ENCODE data around the gene ANKRD35.
"Not testable (repeated sequence)": the region's sequence is repeated elsewhere in the genome, so short reads cannot be mapped to it uniquely, and the experiment has no call there.

The ANKRD35 gene

DNA sequence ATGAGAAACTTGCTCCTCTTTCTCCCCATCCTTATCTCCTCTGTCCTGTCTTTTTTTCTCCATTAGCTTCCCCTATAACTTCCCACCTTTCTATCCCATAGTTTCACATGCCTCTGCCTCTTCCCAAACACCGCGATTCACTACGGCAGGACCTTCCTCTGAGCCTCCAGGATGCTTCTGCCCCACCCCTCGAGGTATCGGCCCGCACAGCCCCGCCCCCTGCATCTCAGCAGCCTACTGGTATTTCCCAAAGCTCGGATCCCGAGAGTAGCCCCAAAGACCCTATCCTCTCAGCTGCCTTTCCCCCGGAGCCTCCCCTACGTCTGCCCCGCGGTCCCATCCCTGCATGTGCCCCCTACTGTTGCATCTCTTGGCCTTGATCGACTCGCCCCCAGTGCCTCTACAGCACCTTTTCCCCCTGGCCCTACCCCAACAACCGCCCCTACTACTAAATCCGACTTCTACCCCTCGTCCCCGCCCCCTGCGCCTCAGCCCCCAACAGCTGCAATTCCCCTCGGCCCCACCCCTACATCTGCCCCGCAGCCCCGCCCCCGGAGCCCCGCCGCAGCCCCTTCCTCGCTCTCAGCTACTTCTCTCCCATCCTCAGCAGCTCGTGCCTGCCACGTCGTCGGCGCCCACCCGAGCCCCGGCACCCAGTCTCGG, 27.3 kb downstream of the ANKRD35 start:
- DNase-seq (ENCODE audit: low spot score) (no peak), FAIRE-seq (no peak)

GRCh38 chr1:145857170-145857569, 28.5 kb downstream of the ANKRD35 start:
- DNase-seq (ENCODE audit: low spot score), result no peak
- no peak for FAIRE-seq

DNA sequence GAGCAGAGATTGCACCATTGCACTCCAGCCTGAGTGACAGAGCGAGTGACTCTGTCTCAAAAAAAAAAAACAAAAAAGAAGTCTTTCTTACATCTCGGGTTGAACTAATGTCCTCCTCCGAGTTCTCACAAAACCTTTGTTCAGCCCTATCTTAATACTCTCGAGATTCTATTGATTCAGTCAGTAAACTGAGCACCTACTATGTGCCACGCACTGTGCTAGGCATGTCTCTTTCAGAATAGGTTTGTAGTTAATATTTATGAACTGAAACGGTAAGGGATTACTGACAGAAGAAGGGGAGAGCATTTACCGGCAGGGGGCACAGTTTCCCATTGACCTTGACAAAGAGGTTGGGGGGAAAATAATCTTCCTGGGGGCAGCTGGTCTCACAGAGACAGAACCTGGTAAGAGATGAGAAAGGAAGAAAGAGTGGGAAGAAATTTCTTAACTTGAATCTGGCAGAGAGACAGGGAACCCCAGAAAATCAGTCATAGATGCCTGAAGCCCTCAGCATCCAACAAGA, 30.2 kb downstream of the ANKRD35 start:
- FAIRE-seq, result no peak
- DNase-seq (ENCODE audit: low spot score), result no peak

DNA sequence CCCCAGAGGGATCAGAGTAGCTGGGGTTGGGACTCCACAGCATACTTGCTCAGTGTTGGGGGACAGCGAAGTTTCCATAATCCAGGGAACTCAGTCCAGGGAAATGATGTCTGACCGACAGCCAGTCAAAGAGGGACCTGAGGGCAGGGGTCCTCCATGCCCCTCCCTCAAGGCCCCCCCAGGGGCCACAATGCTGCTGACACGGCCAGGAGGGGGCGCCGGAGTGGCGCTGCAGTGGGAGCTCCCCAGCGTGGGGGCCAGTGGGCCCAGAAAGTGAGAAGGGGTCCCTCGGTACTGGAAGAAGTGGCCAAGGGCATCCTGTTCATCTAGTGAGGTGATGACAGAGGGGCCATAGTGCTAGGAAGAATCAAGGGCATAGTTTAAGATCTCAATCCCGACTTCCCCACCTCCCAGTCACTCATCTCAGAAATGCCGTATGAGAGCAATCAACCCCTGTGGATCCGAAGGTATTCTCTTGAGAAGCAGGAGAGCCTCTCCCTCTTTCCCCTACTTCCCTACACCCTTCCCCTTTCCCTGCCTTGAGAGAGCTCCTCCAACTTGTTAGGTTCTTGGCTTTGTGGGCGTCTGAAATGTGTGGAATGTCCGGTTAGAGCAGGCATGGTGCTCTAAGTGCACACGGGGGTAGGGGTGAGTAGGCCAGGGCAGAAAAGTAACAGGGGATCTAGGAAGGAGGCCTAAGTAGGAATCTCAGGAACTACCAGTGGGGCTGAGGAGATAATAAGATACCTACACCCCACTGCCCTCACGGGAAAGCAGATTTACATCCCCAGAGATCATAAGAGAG, 36.1 kb downstream of the ANKRD35 start:
- FAIRE-seq (no peak), DNase-seq (ENCODE audit: low spot score) (peak; percentile 13)

DNA sequence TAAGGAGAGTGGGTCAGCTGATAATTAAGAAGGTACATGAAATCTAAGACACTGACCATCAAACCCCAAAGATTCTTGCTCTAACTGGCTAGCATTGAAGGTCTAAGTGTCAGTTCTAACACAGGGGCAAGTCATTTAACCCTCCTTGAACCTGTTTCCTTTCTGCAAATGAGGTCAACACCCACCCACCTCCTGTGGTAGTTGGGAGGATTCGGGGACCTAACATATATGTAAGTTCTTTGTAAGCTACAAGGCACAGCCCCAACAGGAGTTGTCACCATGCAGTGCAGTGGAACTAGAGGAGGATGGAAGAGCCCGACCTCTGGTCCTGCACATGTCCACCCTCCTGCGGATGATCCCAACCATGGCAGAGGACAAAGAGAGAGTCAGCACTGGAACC, 37.8 kb downstream of the ANKRD35 start:
- no peak for DNase-seq (ENCODE audit: low spot score)
- no peak for FAIRE-seq

- FAIRE-seq (no peak), DNase-seq (ENCODE audit: low spot score) (no peak)
Observed at GRCh38 chr1:145846201-145846612, 39.5 kb downstream of the ANKRD35 start.

DNA sequence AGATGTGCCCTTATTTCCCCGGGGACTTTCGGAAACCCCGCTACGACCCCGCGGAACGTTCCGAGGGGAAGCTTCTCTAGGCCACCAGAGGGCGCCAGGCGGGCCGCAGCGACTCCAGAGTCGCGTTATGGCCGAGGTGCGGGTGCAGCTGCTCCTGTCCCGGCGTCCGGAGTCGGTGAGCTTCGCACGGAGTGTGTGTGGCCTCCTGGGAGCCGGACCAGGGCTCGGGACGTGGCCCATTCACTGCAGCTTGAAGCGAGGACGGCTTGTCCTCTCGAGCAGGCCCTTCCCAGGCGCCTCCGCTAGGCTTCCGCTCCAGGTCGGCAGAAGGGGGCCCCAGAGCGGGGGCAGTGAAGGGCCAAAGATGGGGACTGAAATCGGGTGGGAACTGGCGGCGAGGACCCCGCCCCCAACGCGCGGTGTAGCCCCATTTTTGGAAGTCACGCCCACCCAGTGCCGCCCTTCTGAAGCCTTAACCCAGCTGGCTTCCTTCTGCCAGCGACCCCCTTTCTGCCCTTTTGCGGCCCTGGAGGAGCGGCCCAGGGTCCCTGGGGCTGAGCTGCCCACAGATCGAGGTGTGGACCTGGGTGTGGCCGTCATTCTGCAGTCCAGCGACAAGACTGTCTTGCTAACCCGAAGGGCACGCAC, 40.0 kb downstream of the ANKRD35 start, which contains the start of gene NUDT17:
NUDT17 (plus strand) TSS at position 117 of the 648 bp plus-strand sequence; CDS start at position 128, 11 bp downstream.
- FAIRE-seq (no peak), DNase-seq (ENCODE audit: low spot score) (peak; percentile 31)

GRCh38 chr1:145845144-145845513, 40.5 kb downstream of the ANKRD35 start:
- FAIRE-seq, result no peak
- DNase-seq (ENCODE audit: low spot score), result no peak

GRCh38 chr1:145843031-145843430, 42.6 kb downstream of the ANKRD35 start:
- FAIRE-seq (no peak), DNase-seq (ENCODE audit: low spot score) (no peak)

GRCh38 chr1:145837656-145838055, 48.0 kb downstream of the ANKRD35 start:
- DNase-seq (ENCODE audit: low spot score), result peak; percentile 12

GRCh38 chr1:145830810-145831209, 54.9 kb downstream of the ANKRD35 start:
- not testable (repeated sequence) for FAIRE-seq

More at GRCh38 chr1:145837656-145838055, 48.0 kb downstream of the ANKRD35 start:
- no peak for FAIRE-seq

GRCh38 chr1:145828367-145829026, 57.2 kb downstream of the ANKRD35 start:
- no peak for DNase-seq (ENCODE audit: low spot score)
- no peak for FAIRE-seq

More at GRCh38 chr1:145830810-145831209, 54.9 kb downstream of the ANKRD35 start:
- DNase-seq (ENCODE audit: low spot score), result not testable (repeated sequence)

DNA sequence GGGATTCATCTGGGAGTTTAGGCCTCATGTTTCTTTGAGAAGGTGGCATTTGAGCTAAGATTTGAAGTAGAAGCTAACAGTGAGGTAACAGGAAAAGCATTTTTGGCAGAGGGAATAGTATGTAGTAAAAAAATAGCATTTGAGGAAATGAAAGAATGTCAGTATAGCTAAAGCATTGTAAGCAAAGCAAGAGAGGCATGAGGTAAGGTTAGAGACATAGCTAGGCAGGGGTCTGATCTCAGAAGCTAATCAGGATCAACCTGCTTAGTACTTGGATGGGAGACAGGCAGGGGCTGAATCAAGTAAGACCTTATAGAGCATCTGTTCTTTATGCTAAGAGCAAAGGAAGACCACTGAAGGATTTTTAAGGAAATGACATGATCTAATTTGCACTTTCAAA, 57.7 kb downstream of the ANKRD35 start:
- DNase-seq (ENCODE audit: low spot score), result no peak
- no peak for FAIRE-seq

- DNase-seq (ENCODE audit: low spot score) (no peak), FAIRE-seq (no peak)
Observed at GRCh38 chr1:145826030-145826429, 59.6 kb downstream of the ANKRD35 start.

- FAIRE-seq (no peak), DNase-seq (ENCODE audit: low spot score) (peak; percentile 11)
Observed at GRCh38 chr1:145824499-145824842, 61.2 kb downstream of the ANKRD35 start.

DNA sequence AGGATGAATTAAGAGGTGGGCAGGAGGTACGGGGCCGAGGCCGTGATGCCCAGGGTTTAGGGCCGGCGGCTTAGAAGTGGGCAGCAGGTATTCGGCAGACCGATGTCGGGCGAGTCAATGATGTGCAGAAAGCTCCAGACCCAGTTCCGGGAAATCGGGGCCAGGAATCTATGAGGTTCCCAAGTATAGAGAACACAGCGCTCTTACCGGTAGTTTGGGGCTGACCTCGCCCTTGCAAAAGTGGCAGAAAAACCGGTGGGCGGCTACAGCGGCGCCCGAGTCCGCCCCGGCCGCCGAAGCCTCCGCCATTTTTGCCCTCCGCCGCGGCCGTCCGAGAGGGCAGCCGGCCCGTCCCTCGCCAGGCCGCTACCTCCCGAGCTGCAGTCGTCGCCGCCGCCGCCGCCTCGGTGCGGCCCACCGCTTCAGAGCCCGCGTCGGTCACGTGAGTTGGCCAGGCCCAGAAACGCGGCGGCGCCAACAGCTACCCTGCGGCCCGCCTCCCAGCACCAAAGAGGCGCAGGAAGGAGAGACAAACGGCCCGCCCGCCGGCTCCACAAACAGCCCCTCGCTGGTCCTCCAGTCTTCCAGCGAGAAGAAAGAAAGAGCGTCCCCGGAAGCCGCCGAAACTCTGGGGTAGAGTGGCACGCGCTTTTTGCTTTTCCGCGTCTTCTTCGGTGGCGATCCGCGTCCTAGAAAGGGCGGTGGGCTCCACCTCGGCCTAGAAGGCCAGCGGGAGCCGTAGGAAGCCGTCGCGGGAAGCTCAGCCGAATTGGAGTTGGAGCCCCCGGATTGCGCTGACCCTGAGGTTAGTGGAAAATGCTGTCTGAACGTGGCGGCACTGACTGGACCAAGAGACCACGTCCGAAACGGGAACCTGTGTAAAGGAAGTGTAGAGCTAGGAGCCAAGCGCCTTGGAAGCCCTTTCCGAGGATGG, 61.8 kb downstream of the ANKRD35 start, which contains the start of the genes POLR3C and RNF115:
POLR3C (plus strand) TSS at position 636 of the 934 bp plus-strand sequence. CDS start 1,577 bp downstream, outside the sequence.
RNF115 (minus strand) TSS at position 531 of the 934 bp plus-strand sequence; CDS start at position 309, 222 bp downstream.
- FAIRE-seq (no peak), DNase-seq (ENCODE audit: low spot score) (peak; percentile 83)

DNA sequence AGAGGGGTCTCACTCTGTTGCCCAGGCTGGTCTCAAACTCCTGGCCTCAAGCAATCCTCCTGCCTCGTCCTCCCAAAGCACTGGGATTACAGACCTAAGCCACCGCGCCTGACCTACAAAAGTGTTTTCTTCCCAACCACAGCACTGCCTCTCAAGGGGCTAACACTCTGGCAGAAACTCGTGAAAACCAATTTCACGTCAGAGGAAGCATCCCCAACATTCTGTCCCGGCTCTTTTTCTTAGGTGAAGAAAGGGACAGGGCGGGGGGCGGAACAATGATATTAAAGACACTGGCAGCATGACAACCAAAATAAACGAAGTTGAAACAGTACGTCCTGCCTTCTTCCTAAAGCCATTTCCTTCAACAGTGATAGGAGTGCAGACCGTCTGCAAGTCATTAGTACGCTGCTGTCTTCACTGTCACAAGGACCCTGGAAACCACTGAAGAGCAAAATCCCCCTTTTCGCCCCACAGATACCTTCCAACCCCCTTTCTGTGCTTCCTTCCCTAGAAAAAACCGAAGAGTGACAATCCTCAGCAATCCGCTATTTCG, 62.8 kb downstream of the ANKRD35 start:
- DNase-seq (ENCODE audit: low spot score); FAIRE-seq: not testable (repeated sequence)

GRCh38 chr1:145818095-145818494, 67.6 kb downstream of the ANKRD35 start:
- FAIRE-seq (peak; percentile 97), DNase-seq (ENCODE audit: low spot score) (peak; percentile 80)

Data from RCC 7860 (cell line).